CD14-positive monocyte (primary cell): ENCODE results near the gene UQCRFS1. TPM values are rescaled to one million over a fixed set of nuclear protein-coding genes. Genes with fewer than 3 reads are reported as not detected.
A peak's percentile ranks its signal among the peaks of the same experiment; 100 is the strongest.
"Not testable (repeated sequence)": the region's sequence is repeated elsewhere in the genome, so short reads cannot be mapped to it uniquely, and the experiment has no call there.

Source experiments
- DNase-seq, 3 donors: peaks; one replicate each; pipeline ENCODE4 v3.0.0-alpha.2; 2011 to 2022
- H2AFZ ChIP-seq: 2 replicates; pipeline ENCODE4 v1.6.0; 2012; ENCODE audit warnings: mild to moderate bottlenecking, low read depth, low read length, inconsistent platforms; ENCODE audit not compliant: insufficient read depth, poor library complexity, severe bottlenecking
- H3K27ac ChIP-seq, 2 donors: 1 replicate in 1 of 2; 2 replicates in 1 of 2; pipeline ENCODE4 v1.5.1; 2012 to 2013; ENCODE audit warnings: low read length in 2 of 2, control low read depth in 1 of 2, inconsistent platforms in 1 of 2, low read depth in 1 of 2, mild to moderate bottlenecking in 1 of 2
- H3K27me3 ChIP-seq, 2 donors: one replicate each; pipeline versions ENCODE4 v1.6.0 to v1.6.1; 2011 to 2013; ENCODE audit warnings: low read length in 2 of 2; ENCODE audit not compliant: control insufficient read depth in 2 of 2, insufficient read depth in 2 of 2
- H3K36me3 ChIP-seq, 2 donors: replicated peaks in 1 of 2; 1 replicate in 1 of 2; 2 replicates in 1 of 2; pipeline versions ENCODE4 v1.5.1 to v1.6.1; 2012 to 2013; ENCODE audit warnings: low read length in 2 of 2, control low read depth in 1 of 2, inconsistent platforms in 1 of 2, mild to moderate bottlenecking in 1 of 2; ENCODE audit not compliant: insufficient read depth in 2 of 2, control insufficient read depth in 1 of 2
- H3K4me1 ChIP-seq, 2 donors: 1 replicate in 1 of 2; 2 replicates in 1 of 2; pipeline versions ENCODE4 v1.5.1 to v1.6.1; 2012 to 2013; ENCODE audit warnings: low read length in 2 of 2, control low read depth in 1 of 2, inconsistent platforms in 1 of 2, mild to moderate bottlenecking in 1 of 2, moderate library complexity in 1 of 2; ENCODE audit not compliant: insufficient read depth in 2 of 2, control insufficient read depth in 1 of 2
- H3K4me2 ChIP-seq: replicated peaks from 2 replicates; pipeline ENCODE3; 2012; ENCODE audit warnings: low read length, moderate library complexity, mild to moderate bottlenecking; ENCODE audit not compliant: poor library complexity, severe bottlenecking; ENCODE audit errors: extremely low read depth
- H3K4me3 ChIP-seq, 3 experiments: fragments of 200-600 bp in 1 of 3; sonication (generic) in 1 of 3; replicated peaks in 1 of 3; 1 replicate in 2 of 3; 2 replicates in 1 of 3; pipeline ENCODE4 v1.5.1; 2011 to 2013; ENCODE audit warnings: low read length in 3 of 3, mild to moderate bottlenecking in 3 of 3, control low read depth in 2 of 3, low read depth in 2 of 3, inconsistent platforms in 1 of 3, moderate library complexity in 1 of 3
- H3K79me2 ChIP-seq: 2 replicates; pipeline ENCODE4 v1.6.0; 2012; ENCODE audit warnings: mild to moderate bottlenecking, control low read depth, inconsistent platforms, low read length, moderate library complexity; ENCODE audit not compliant: insufficient read depth
- H3K9ac ChIP-seq: 2 replicates; pipeline ENCODE4 v1.6.0; 2017; ENCODE audit warnings: low read length, mild to moderate bottlenecking; ENCODE audit not compliant: insufficient read depth, poor library complexity, severe bottlenecking
- H3K9me3 ChIP-seq, 2 donors: replicated peaks in 1 of 2; 1 replicate in 1 of 2; 2 replicates in 1 of 2; pipeline versions ENCODE4 v1.5.1 to v1.6.1; 2012 to 2013; ENCODE audit warnings: low read length in 2 of 2, control low read depth in 1 of 2; ENCODE audit not compliant: control insufficient read depth in 1 of 2, insufficient read depth in 1 of 2
- H4K20me1 ChIP-seq: 2 replicates; pipeline ENCODE4 v1.6.0; 2012; ENCODE audit warnings: mild to moderate bottlenecking, low read length, control low read depth, moderate library complexity; ENCODE audit not compliant: insufficient read depth
- H3K27ac Mint-ChIP-seq, 7 donors: one replicate each; pipeline ENCODE4 v1.8.0; 2020; ENCODE audit warnings: mild to moderate bottlenecking in 7 of 7, mixed read lengths in 7 of 7, moderate library complexity in 6 of 7, inconsistent platforms in 2 of 7
- H3K27me3 Mint-ChIP-seq, 3 donors: one replicate each; pipeline ENCODE4 v1.8.0; 2021 to 2022; ENCODE audit warnings: low read depth in 3 of 3, mild to moderate bottlenecking in 3 of 3, mixed read lengths in 3 of 3, moderate library complexity in 3 of 3, inconsistent platforms in 1 of 3
- H3K36me3 Mint-ChIP-seq, 2 donors: one replicate each; pipeline ENCODE4 v1.8.0; 2020; ENCODE audit warnings: mixed read lengths in 2 of 2, inconsistent platforms in 1 of 2, mild to moderate bottlenecking in 1 of 2
- H3K4me1 Mint-ChIP-seq: one replicate; pipeline ENCODE4 v1.8.0; 2020; ENCODE audit warnings: mild to moderate bottlenecking, mixed read lengths
- H3K4me3 Mint-ChIP-seq, 2 donors: one replicate each; pipeline ENCODE4 v1.8.0; 2020; ENCODE audit warnings: mild to moderate bottlenecking in 2 of 2, mixed read lengths in 2 of 2, moderate library complexity in 1 of 2
- H3K9me3 Mint-ChIP-seq, 7 donors: one replicate each; pipeline ENCODE4 v1.8.0; 2020 to 2022; ENCODE audit warnings: mixed read lengths in 7 of 7, mild to moderate bottlenecking in 6 of 7, moderate library complexity in 6 of 7, inconsistent platforms in 2 of 7
- WGBS: methylation state at CpG from one replicate; pipeline ENCODE4 v1.1.5; 2013; ENCODE audit warnings: missing lambda C conversion rate; ENCODE audit not compliant: insufficient coverage; 5-methylcytosine and 5-hydroxymethylcytosine counted together
- intact Hi-C, 2 donors: fragments of 100-400 bp; cut with micrococcal nuclease; formaldehyde crosslinking; loops; one replicate each; pipeline versions ENCODE4 v1.15.0 to v1.15.1; 2023
- polyA plus RNA-seq, 3 donors: library from polyadenylated mRNA; depleted of rRNA in 1 of 3; unstranded in 2 of 3; stranded (reverse) in 1 of 3; fragments of 300-500 nt in 2 of 3; fragments of >200 nt in 1 of 3; fragmentation: Illumina TruSeq in 2 of 3; gene quantifications; 1 replicate in 2 of 3; 2 replicates in 1 of 3; pipeline ENCODE4 v1.2.3, GENCODE V29; 2012 to 2021
- TF ChIP-seq, protein P1 (sequence below): fragments of 200-600 bp; IDR thresholded peaks from one replicate; pipeline ENCODE4 v1.8.0; 2022; ENCODE audit warnings: antibody characterized with exemption, mild to moderate bottlenecking

Gene UQCRFS1
- polyA plus RNA-seq, 3 donors: 26.2 to 108 (median 108) TPM

DNA sequence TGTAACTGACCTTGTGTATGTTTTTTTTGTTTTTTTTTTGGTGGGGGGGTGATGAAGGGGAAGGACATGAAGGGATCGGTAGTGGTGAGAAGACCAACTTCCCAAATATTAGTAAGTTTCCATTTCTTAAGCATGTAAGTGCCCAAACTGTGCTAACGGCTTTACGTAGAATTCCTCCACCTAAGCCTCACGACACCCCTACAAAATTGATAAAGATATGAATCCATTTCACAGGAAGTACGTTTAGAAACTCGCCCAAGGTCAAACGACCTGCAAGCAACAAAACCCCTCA is 649 bp downstream of the UQCRFS1 start:
- H3K4me2 ChIP-seq: peak overlapping the region; percentile 76
- peak overlapping the region; percentile 74 to 84 (median 78) for H3K4me3 ChIP-seq
- Mint-ChIP-seq H3K36me3 (peaks cover 16 to 18% of the 10 kb centered on the region in 2 donors), H3K4me1 (peaks cover 44% of the 10 kb centered on the region), H3K4me3 (peak overlapping the region; percentile 86 to 91), H3K27me3 (peaks cover 2 to 6% (median 3%) of the 10 kb centered on the region in 3 donors), H3K27ac (peak overlapping the region; percentile 94 to 99 (median 97)), H3K9me3 (peaks cover 2 to 8% (median 4%) of the 10 kb centered on the region in 7 donors)
- peaks cover 19 to 27% of the 10 kb centered on the region in 2 donors for H3K4me1 ChIP-seq
- H3K9ac ChIP-seq: peak overlapping the region; percentile 98
- H3K36me3 ChIP-seq: peaks cover 3 to 11% of the 10 kb centered on the region in 2 donors
- H3K27ac ChIP-seq: peak overlapping the region; percentile 83 to 99
- peak overlapping the region; percentile 85 for H2AFZ ChIP-seq
- TF ChIP-seq, protein P1, sequence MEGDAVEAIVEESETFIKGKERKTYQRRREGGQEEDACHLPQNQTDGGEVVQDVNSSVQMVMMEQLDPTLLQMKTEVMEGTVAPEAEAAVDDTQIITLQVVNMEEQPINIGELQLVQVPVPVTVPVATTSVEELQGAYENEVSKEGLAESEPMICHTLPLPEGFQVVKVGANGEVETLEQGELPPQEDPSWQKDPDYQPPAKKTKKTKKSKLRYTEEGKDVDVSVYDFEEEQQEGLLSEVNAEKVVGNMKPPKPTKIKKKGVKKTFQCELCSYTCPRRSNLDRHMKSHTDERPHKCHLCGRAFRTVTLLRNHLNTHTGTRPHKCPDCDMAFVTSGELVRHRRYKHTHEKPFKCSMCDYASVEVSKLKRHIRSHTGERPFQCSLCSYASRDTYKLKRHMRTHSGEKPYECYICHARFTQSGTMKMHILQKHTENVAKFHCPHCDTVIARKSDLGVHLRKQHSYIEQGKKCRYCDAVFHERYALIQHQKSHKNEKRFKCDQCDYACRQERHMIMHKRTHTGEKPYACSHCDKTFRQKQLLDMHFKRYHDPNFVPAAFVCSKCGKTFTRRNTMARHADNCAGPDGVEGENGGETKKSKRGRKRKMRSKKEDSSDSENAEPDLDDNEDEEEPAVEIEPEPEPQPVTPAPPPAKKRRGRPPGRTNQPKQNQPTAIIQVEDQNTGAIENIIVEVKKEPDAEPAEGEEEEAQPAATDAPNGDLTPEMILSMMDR: no peak
- intact Hi-C loops: loop anchor here in 1 of 2 donors (5.0 kb wide), 1 partner anchor 395 kb away; the partner anchor contains the start of gene POP4
- H4K20me1 ChIP-seq: peaks cover 28% of the 10 kb centered on the region
- peaks cover 49% of the 10 kb centered on the region for H3K79me2 ChIP-seq
- 0% methylated on average over 6 of the region's 7 CpGs for WGBS
- H3K27me3 ChIP-seq: no peaks in the 10 kb centered on the region
- peak in 2 of 3 donors; percentile 22 to 33 for DNase-seq
- no peaks in the 10 kb centered on the region for H3K9me3 ChIP-seq

DNA sequence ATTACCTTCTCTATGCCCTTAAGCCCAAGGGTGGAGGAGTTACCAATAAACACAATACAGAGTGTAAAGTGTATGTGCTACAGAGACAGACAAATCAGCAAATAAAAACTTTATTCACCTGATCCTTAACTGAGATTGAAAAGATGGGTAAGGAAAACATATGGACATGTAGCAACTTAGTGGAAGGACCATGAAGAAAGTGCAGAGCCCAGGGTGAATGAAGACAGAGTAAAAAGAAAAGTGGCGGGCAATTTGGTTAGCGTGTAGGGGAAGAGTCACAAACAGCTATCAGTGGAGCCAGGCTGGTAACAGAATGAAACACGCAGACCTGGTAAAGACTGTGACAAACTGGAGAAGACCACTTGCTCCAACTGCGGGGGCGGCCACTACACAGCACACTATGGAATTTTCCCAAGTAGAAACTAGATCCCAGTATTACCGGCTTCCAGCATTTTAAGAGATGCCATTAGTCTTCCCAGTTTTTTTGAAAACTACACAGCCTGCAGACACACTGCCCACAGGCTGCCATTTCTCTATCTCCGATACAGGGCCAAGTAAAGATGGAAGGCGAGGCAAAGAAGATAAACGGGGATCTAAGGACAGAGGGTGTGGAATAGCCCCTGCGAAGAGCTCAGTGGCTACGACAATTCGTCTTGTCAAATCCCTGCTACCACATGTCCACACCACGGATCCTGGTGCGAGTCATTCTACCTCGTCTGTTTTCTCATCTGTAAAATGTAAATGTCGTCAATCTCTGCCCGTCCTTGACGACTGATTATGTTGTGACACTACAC is 1.2 kb downstream of the UQCRFS1 start:
- Histone ChIP-seq H3K27ac (peak overlapping the region; percentile 83 to 99), H3K79me2 (peaks cover 51% of the 10 kb centered on the region), H2AFZ (peak overlapping the region; percentile 85), H3K9me3 (no peaks in the 10 kb centered on the region), H3K4me3 (peak overlapping the region; percentile 74 to 84 (median 78)), H3K4me2 (peak overlapping the region; percentile 76), H3K36me3 (peaks cover 5 to 16% of the 10 kb centered on the region in 2 donors), H3K4me1 (peaks cover 19 to 27% of the 10 kb centered on the region in 2 donors), H3K27me3 (no peaks in the 10 kb centered on the region), H4K20me1 (peaks cover 34% of the 10 kb centered on the region), H3K9ac (peak overlapping the region; percentile 98)
- Mint-ChIP-seq H3K9me3 (peaks cover 2 to 8% (median 4%) of the 10 kb centered on the region in 7 donors), H3K27me3 (peaks cover 2 to 6% (median 3%) of the 10 kb centered on the region in 3 donors), H3K36me3 (peaks cover 19 to 21% of the 10 kb centered on the region in 2 donors), H3K4me1 (peaks cover 47% of the 10 kb centered on the region), H3K4me3 (peak overlapping the region; percentile 86 to 91), H3K27ac (peak overlapping the region; percentile 94 to 99 (median 97))
- TF ChIP-seq, protein P1: no peak
- peak in 2 of 3 donors; percentile 47 to 55 for DNase-seq
- 79% methylated on average over 6 of the region's 18 CpGs for WGBS
- intact Hi-C loops: loop anchor here in 1 of 2 donors (5.0 kb wide), 1 partner anchor 396 kb away; the partner anchor contains the start of gene POP4

DNA sequence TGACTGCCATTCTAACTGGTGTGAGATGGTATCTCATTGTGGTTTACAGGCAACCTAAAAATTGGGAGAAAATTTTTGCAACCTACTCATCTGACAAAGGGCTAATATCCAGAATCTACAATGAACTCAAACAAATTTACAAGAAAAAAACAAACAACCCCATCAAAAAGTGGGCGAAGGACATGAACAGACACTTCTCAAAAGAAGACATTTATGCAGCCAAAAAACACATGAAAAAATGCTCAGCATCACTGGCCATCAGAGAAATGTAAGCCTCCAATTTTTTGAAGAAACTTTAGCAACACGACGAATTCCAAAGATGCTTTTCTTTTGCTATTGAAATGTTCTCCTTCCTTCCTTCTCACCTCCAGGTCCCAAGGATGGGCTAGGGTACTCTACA is 1.9 kb downstream of the UQCRFS1 start:
- not testable (repeated sequence) for DNase-seq, H3K9me3 ChIP-seq, H3K9me3 Mint-ChIP-seq, H3K27me3 Mint-ChIP-seq, H3K9ac ChIP-seq, H3K27me3 ChIP-seq, H2AFZ ChIP-seq
- Mint-ChIP-seq H3K4me1 (peaks cover 48% of the 10 kb centered on the region), H3K36me3 (peaks cover 27 to 28% of the 10 kb centered on the region in 2 donors), H3K27ac (peak overlapping the region in 5 of 7 donors; percentile 2 to 99 (median 98)), H3K4me3 (peak overlapping the region in 1 of 2 donors; percentile 91)
- peaks cover 57% of the 10 kb centered on the region for H3K79me2 ChIP-seq
- peaks cover 41% of the 10 kb centered on the region for H4K20me1 ChIP-seq
- H3K4me2 ChIP-seq: peak overlapping the region; percentile 76
- H3K4me3 ChIP-seq: peak overlapping the region in 1 of 3 experiments; percentile 84
- H3K4me1 ChIP-seq: peaks cover 19 to 27% of the 10 kb centered on the region in 2 donors
- intact Hi-C loops: loop anchor here in 1 of 2 donors (5.0 kb wide), 1 partner anchor 396 kb away; the partner anchor contains the start of gene POP4
- H3K36me3 ChIP-seq: peaks cover 12 to 23% of the 10 kb centered on the region in 2 donors
- peak overlapping the region in 1 of 2 donors; percentile 99 for H3K27ac ChIP-seq
- 100% methylated on average over 2 of the region's 3 CpGs for WGBS
